Skeletal muscle cell (primary cell): Measurements from ENCODE around the gene NPSR1.

ENCODE experiments used
- DNase-seq: peaks from one replicate; pipeline ENCODE4 v3.0.0-alpha.2; 2010; ENCODE audit warnings: low read depth
- H3K4me3 ChIP-seq: 2 replicates; pipeline ENCODE4 v1.5.1; 2011; ENCODE audit warnings: low read depth, mild to moderate bottlenecking, control low read depth, low read length, moderate library complexity

The NPSR1 gene

DNA sequence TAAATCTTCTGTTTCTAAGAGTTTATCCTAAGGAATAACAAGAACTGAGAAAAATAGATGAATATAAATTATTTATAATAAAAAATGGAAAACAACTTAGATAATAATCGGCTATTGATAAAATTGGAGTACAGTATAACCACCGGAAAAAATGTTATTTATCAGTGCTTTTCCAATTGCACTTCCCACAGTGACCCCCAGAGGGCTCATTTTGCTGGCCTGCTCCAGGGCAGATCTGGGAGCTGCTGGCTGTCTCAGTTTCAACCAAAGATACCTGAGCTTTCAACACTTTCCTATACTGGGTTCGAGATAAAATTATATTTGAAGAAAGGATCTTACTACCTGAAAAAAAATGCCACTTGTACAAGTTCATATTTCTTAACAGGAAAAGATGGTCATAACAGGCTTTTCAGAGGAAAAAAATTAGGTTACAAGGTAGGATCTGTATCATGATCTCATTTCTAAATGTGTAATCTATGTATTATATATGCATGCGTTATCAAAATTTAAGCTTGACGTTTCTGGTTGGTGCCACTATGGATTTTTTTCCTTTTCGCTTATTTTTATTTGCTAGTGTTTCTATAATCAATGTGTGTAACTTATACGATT lies 165.7 kb downstream of the NPSR1 start:
- no peak overlapping the region for H3K4me3 ChIP-seq
- DNase-seq = peak; percentile 5

DNA sequence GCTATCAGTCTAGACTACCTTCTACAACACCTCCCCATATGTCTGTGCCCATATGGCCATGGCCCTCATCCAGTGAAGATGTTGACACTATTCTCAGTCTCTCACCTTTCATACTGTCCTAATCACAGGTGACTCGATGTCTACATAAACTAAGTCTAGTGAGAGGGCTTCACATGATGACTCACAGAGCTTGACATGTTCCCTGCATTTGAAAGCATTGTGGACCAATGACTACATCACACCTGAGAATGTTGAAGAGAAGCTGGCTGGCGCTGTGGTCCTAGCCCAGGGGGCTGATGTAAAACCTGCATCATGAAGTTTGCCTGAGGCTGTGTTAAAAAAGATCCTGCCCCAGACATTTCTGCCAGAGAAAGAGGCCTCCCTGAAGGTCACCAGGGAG lies 167.2 kb downstream of the NPSR1 start:
- H3K4me3 ChIP-seq = no peak overlapping the region
- DNase-seq = no peak

- no peak for DNase-seq
- H3K4me3 ChIP-seq = no peak overlapping the region
Observed at GRCh38 chr7:34830390-34830789, 172.4 kb downstream of the NPSR1 start.

DNA sequence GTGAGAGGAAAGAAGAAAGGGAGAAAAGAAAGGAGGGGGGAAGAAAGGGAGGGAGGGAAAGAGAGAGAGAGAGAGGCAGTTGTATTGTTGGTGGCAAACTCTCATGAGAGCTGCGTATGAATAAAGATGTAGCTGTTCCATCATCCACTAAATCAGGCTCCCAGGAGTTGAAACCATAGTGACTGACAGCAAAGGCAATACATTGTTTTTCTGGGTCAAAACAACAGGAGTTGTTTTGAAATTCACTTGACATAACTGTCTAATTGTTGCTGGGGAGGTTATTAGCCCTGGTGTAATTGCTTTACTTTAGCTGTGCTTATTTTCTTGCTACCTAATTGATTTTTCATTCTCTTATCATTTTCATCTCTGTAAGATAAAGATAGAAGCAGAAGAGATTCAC lies 173.4 kb downstream of the NPSR1 start:
- no peak for DNase-seq
- no peak overlapping the region for H3K4me3 ChIP-seq

DNA sequence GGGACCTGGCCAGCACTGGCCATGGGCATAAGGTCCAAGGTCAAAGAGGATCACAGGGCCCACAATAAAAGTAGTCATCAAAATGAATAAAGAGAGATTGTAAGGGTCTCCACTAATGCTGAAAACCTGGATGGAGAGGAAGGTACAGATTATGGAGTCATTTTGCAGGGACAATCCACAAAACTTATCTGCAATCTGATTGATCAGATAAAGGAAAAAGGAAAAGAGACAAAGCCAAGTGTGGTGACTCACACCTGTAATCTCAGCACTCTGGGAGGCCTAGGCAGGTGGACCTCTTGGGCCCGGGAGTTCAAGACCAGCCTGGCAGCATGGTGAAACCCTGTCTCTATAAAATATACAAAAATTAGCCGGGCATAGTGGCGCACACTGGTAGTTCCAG lies 174.0 kb downstream of the NPSR1 start:
- no peak overlapping the region for H3K4me3 ChIP-seq
- DNase-seq = no peak

GRCh38 chr7:34835901-34836600 lies 178.0 kb downstream of the NPSR1 start:
- DNase-seq = no peak
- H3K4me3 ChIP-seq = no peak overlapping the region

GRCh38 chr7:34837316-34837715 lies 179.3 kb downstream of the NPSR1 start:
- no peak overlapping the region for H3K4me3 ChIP-seq
- DNase-seq = no peak

DNA sequence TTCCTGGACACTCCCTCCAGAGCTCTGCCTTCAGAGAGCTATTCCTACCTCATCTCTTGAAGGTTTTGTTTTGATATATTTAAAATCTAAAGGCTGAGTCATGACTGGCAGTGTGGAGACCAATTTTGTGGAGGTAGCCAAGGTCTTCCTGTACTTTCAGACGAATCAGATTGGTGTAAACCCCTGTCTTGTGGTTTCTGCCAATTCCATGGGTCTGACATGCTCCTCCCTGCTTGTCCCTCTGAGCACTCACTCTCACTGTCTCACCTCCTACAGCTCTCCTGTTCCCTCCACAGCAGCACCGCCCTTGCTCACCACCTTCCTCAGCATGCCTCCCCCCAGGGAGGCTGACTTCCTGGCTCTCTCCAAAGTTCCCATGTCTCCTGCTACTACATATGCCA lies 179.8 kb downstream of the NPSR1 start:
- no peak for DNase-seq

GRCh38 chr7:34838329-34838728 lies 180.3 kb downstream of the NPSR1 start:
- H3K4me3 ChIP-seq = no peak overlapping the region
- DNase-seq = no peak

More for the DNA sequence above, 179.8 kb downstream of the NPSR1 start:
- H3K4me3 ChIP-seq = no peak overlapping the region

GRCh38 chr7:34839645-34840044 lies 181.6 kb downstream of the NPSR1 start:
- no peak for DNase-seq
- no peak overlapping the region for H3K4me3 ChIP-seq

DNA sequence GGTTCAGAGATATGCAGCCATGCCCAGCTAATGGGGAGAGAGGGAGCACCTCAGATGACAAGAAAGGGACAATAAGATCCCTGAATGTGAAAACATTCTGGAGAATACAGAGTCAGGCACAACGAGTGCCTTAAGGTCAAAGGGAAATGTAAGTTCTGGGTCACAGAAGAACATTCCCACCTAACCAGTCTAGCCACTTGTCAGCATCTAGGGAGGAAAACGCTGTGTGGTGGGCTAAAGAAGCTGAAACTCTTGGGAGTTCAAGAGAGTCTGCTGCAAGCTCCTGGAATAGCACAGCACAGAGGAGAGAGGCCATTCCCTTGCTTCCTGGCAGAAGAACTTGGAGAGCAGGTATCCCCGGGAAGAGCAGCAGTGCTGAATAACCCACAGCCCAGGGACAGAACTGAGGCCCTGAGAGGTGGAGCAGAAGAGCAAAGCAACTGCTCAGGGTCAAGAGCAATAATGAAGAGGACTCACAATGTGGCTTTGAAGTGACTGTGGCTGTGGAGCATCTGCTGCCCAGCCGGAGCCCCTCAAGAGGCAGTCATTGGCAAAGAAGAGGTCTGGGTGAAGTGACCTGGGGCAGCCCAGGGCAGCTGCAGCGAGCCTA lies 182.3 kb downstream of the NPSR1 start:
- no peak for DNase-seq

GRCh38 chr7:34841326-34841725 lies 183.3 kb downstream of the NPSR1 start:
- H3K4me3 ChIP-seq = no peak overlapping the region
- no peak for DNase-seq

More for the DNA sequence above, 182.3 kb downstream of the NPSR1 start:
- no peak overlapping the region for H3K4me3 ChIP-seq

DNA sequence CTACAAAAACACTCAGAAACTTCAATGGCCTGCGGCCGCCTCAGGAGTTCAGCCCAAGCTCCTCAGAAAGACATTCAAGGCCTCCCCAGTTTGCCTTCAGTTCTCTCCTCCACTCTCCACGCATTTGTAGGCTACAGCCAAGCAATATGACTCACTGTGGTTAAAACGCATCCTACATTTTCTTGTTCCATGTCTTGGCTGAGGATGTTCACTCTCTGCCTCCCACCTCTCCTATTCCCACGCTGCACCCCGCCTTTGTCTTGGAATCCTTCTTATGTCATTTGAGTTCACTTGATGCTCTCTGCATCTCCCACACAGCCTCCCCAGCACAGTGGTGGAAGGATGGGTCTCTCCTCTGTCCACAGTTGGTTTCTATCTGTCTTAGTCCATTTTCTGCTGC lies 184.8 kb downstream of the NPSR1 start:
- no peak overlapping the region for H3K4me3 ChIP-seq
- peak; percentile 5 for DNase-seq

- H3K4me3 ChIP-seq = no peak overlapping the region
- DNase-seq = no peak
Observed at GRCh38 chr7:34844406-34844805, 186.4 kb downstream of the NPSR1 start.

DNA sequence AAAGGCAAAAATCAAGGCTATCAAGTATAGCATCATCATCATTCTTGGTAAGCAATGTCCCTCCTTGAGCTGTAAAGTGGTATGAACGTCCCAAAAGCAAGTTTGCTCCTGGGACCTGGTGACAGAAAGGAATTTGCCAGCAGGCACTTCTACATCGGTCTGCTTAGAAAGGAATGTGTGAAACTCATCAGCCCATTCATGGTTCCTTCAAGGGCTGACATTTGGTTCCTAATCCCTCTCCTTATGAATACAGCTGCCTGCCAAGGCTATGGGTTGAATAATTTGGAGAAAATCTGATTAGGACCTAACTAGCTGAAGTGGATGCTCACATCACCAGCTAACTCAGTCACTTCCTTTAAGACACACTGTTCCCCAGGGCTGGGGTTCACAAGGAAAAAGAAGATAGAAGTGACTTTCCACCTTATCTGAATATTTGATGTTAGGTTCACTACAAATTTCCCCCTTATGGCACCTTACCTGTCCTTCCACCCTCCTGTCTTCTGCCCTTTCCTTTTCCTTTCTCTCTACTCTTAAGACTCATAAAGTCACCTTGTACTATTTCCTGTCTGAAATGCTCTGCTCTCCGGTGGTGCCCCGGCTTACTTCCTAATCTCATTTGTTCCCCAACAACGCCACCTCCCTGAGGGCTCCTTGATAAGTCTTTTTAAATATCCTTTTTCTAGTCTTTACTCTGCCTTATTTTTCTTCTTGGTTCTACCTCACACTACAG lies 187.1 kb downstream of the NPSR1 start:
- no peak for DNase-seq
- no peak overlapping the region for H3K4me3 ChIP-seq

- no peak for DNase-seq
- no peak overlapping the region for H3K4me3 ChIP-seq
Observed at GRCh38 chr7:34845666-34846361, 187.8 kb downstream of the NPSR1 start.

DNA sequence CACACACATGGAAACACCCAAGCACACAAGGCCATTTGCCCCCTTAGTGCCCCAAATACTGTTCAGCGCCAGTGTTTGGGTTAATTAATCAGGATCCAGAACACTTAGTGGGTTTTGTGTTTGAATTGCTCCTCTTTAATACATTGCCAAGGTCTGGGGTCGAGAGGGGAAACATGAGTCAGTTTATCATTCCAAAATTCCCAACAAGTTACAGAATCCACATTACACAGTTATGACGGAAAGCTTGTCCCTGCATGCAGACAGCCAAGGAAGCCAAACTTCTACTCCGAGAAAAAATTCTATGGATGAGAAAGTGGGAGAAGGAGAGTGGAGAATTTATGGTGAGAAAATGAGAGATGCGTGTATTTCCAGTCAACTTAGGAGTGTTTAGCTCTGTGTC lies 189.0 kb downstream of the NPSR1 start:
- H3K4me3 ChIP-seq = no peak overlapping the region
- DNase-seq = no peak

DNA sequence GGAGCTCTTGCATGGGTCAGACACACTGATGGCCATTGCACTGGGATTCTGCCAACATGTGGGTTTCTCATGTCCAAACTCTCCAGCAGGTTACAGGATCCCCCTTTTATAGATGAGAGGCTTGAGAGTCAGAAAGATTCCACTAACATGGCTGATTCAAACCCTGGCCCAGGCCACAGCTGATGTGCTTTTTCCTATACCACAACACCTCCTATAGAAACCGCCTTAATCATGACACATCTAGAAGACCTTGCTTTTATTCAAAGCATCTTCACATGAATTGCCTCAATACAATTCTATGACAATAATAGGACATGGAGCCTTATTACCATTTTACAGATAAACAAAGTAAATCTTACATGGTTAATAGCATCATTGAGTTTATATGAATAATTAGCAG lies 190.7 kb downstream of the NPSR1 start:
- H3K4me3 ChIP-seq = no peak overlapping the region
- DNase-seq = no peak

DNA sequence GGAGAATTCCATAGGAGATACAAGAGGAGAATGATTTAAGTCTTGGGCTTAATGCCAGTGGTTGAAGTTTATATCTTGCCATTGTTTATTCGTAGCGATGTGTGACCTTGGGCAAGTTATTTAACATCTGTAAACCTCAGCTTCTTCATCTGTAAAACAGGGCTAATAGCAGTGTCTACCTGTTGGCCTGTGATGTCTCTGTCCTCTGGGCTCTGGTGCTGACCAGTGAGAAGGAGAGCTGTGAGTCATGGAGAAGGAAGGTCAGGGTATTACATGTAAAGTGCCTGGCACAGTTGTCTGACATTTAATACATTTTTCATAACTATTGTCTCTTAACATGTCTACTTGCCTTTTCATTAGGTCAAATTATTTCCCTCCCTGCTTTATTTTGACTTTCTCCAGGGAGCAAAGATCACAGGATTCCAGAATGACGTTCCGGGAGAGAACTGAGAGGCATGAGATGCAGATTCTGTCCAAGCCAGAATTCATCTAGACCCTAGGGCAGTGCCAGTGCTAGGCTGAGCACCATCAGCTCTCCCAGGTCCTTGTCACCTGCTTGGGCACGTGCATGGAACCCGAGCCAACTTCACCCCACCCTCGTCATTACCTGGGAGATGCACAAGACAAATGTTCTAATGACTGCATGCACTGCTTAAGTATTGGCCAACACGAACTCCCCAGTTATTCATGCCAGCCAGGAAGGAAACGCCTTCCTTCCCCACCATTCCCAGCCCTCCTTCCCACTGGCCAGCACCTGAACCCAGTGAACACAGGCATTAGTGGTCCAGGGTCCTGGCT lies 191.3 kb downstream of the NPSR1 start:
- no peak for DNase-seq

More for the DNA sequence above, 191.3 kb downstream of the NPSR1 start:
- H3K4me3 ChIP-seq = no peak overlapping the region
